GM18873 (cell line): ENCODE data around the gene MAPKAPK3.

Experiments used
- ATAC-seq: cut with Tn5 transposase; IDR thresholded peaks from one replicate; pipeline ENCODE4 v1.9.1; 2021; ENCODE audit warnings: mild to moderate bottlenecking, moderate library complexity, moderate number of reproducible peaks; ENCODE audit not compliant: unreplicated experiment, low FRiP score

MAPKAPK3 gene

DNA sequence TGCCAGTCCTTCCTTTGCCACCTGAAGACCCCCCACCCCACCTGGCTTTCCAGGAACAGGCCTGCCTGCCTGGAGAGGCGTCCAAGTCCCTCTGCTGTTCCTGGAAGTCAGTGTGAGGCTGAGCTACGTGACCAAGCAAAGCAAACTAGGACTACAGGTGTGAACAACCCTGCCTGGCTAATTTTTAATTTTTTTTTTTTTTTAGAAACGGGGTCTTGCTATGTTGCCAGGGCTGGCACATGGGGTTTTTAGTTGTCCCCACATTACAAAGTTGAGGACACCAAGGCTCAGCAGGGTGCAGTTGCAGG lies 30.2 kb upstream of the MAPKAPK3 start:
- ATAC-seq: no peak

DNA sequence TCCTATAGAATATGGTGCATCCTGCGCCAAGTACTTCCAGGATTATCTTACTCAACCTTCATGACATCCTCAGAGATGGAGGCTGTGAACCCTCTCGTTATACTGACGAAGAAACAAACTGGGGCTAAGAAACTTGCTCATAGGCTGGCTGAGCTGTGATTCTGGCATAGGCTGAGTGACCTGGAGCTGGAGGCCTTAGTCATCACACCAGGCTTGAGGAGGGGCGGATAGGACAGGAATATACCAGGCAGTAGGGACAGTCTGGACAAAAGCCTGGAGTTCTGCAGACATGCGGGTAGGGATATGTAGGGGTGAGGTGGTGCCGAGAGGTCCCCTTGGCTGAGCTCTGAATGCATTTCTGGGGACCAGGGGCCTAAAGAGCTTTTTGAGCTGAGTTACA lies 29.6 kb upstream of the MAPKAPK3 start:
- ATAC-seq: no peak

DNA sequence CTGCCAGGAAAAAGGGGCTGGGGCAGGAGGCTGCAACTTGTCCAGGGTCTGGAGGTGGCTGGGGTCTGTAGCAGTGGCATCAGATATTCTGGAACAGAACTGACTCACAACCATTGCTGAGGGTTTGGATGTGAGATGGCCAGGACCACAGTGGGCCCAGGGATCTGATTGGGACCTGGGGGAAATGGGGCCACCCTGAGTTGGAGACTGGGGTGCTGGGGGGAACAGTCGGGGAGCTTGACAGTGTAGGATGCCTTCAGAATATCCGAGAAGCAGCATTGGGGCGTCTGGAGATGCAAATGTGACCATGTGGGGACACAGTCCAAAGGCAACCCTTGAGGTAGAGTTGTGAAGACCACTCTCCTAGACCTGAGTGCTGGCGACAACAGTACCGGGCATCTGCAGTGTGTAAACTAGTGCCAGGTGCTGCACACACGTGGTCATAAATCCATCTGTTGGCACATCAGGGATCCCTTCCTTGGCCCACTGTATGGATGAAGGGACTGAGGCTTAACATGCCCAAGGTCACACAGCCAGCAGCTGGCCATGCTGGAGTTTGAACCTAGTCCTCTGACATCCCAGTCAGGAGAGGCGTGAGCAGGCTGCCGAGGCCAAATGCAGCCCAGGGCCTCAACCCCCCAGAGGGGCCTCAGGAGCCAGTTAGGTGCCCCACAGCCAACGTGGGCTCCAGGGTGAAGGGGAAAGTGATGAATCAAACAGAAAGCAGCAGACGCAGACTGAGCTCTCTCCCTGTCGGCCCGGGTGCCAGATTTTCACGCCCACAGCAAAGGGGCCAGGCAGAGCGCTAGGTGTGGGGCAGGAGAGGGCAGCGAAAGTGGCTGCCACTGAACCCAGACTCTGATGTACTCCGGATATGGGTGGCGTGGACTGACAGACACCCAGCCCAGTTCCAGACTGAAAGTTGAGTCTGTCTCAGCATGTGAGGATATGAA lies 28.9 kb upstream of the MAPKAPK3 start:
- no peak for ATAC-seq

GRCh38 chr3:50588759-50589433 lies 28.1 kb upstream of the MAPKAPK3 start:
- no peak for ATAC-seq

DNA sequence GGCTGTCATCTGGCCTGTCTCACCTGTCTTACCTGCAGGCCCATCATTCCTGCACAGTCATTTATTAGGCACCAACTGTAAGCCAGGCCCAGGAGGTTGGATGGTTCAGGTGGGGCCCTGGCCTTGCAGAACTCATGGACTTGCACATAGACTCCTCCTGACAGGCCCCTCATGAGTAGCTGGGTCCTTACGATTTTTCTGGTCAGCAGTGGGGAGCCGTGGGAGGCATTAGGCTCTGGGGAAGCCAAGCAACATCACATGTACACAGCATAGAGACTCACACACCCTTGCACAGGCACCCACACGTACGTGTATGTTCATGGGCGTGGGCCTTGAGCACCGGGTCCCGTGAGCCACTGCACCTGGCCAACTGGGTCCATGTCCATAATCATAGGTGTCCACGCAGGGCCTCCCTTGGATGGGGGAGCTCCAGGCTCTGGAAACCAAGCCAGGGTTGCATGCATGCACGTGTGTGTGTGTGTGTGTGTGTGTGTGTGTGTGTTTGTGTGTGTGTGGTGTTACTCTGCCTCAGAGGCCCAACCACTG lies 25.7 kb upstream of the MAPKAPK3 start:
- ATAC-seq: no peak

GRCh38 chr3:50592568-50592967 lies 24.4 kb upstream of the MAPKAPK3 start:
- no peak for ATAC-seq

- ATAC-seq: no peak
These were observed 22.6 kb upstream of the MAPKAPK3 start for GRCh38 chr3:50594253-50594785.

DNA sequence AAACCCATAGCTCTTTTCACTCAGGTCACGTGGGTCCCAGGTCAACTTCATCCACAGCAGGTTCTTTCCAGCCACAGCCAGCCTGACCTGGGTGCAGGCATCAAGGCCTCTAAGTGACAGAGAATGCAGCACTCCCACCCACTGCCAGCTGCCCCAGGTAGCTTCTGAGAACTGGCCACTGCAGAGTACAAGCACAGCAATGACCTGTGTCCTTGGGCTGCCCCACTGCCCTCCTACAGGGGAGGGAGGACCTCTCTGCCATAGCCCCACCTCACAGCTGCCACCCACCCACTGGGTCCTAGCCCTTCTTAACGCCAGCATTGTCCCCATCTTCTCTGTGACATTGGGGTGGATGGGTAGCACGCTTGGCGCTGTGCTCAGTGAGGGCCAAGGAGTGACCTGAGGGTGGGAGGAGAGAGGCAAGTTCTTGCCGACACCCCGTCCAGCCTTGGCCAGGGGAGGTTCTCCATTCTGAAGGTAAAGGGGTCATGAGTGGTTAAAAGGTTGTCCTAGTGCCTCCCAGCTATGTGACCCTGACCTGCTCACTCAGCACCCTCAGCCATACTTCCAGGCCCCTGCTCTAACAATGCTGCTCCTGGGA lies 17.7 kb upstream of the MAPKAPK3 start:
- no peak for ATAC-seq

- no peak for ATAC-seq
These were observed 17.2 kb upstream of the MAPKAPK3 start for GRCh38 chr3:50599716-50600118.

DNA sequence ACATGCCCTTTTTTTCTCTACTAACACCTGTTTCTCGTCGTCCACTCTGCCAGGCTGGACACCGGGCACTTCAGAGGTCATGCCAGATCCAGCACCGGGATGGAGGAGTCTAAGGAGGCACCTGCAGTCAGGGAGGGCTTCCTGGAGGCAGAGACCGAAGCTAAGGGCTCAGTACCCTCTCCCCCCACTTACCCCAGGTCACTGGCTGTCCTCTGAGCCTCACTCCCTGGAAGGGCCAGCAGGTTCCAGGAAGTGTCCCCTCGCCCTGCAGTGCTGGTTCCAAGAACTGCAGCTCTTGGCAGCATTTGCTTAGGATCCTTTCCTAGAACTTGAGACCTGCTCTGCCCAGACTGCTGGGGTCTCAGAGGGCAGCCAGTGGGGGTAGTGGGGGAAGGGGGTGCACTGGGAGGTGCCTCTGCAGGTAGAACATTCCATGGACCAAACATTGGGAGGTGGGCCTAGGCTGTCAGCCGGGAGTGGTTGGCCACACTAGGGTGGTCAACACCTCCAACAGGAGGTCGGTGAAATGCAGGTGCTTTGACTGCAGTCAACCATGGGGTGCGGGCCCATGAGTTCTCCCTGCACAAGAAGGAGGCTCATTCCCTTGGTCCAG lies 16.7 kb upstream of the MAPKAPK3 start:
- no peak for ATAC-seq

DNA sequence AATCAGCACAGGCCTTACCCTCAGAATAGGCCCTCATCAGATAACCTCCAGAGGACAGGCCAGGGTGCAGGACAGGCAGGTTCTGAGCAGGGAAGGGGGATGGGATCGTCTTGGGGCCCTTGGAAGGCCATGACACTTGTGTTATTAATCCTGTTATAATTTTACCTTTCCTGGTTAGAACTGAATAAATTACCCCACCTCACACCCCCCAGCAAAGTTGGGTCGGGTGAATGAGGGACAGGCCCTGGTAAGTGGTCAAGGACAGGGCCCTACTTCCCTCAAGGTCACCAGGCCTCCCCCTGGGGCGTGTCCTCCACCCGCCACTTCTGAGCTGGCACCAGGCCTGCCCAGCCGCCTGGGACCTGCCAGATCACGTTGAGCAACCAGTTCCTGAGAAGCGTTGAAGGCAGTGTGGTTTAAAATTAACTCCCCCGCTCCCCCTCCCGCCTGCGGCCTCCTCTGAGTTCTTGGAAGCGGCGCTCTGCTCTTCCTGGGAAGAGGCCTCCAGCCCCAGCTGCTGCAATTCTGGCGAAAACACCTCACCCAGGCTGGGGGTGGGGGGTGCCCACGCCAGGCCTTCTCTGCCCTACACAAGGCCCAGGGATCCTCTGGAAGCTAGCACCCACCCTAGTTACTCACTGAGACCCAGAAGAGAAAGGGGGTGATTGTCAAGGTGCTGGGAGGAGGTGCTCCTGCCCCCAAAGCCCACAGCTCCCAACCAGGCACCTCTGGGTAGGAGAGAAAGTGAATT lies 15.9 kb upstream of the MAPKAPK3 start:
- no peak for ATAC-seq

DNA sequence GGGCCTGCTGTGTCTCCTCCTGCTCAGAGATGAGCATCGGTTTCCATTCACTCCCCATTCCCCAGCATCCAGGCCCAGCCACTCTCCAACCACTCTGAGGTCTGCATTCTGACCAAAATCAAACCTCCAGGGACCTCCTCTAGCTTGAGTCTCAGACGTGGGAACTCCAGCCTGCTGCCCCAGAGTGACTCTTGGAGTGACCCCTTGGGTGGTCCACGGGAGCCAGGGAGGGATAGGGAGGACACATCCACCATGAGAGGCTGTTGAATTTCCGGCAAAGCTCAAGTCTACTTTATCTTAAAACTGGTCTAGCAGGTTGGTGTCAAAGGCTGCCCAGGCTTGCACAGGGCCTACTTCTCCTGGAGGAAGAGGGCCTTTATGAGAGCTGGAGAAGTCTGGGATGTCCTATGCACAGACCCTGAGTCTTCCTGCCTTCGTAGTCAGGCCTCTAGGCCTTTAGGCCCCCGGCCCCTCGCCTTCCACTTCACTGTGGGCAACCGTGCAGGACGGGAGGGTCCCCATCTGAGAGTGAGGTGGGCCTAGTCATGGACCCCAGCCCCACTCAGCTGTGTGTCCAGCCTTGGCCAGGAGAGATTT lies 14.3 kb upstream of the MAPKAPK3 start:
- ATAC-seq: no peak

DNA sequence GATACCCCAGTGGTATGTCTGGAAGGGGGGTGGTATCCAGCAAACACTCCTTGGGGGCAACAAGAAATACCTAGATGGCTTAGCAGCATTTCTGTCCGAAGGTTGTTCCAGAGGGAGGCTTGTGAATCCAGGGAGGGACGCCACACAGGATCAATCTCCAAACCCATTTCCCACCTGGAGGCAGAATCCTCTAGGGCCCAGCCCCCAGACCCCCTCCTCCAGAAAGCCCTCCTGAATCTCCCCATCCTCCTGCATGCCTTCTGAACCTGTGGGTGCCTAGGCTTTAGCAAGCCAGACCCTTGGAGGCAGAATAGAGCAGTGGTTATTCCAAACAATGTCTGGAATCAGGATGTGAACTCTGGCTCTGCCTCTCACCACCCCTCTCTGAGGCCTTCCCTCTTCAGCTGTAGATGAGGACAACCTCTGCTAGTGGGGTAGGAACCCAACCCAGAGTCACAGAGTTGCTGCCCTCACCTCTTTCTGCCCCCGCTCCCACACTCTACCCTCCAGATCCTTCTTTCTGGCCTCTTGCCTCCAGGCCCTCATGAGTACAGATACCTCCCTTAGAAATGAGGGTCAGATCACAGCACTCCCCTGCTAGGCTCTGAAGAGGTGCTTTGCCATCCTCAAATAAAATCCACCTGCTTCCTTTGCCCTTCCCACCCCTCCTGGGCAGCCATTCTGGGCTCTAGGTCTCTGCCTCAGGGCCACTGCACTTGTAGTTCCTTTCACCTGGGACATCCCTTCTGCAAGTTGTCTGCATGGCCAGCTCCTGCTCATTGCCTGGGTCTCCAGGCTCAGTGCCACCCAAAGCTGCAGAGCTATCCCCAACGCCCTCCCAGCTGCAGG lies 13.5 kb upstream of the MAPKAPK3 start:
- ATAC-seq: no peak

DNA sequence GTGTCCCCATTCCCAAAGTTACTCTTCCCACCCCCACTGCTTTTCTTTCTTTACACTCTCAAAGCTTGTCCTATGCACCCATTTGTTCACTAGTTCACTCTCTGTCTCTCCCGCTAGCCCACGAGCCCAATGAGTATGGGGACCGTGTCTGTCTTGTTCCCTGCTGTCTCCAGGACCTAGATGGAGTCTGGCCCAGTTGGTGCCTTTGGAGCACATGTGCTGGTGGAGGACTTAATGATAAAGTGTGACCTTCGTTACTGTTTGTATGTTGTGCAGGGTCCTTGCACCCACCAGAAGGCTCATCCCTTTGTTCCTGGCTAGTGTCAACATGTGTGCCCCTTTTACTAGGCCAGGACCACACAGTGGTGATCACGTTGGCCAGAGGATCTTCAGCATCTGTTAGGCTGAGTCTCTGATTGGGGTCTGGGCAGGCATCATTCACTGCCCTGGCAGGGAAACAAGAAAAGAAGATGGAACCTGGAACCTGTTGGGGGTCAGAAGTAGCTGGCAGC lies 12.8 kb upstream of the MAPKAPK3 start:
- ATAC-seq: no peak

GRCh38 chr3:50604628-50605588 lies 12.0 kb upstream of the MAPKAPK3 start:
- ATAC-seq: no peak

- no peak for ATAC-seq
These were observed 11.0 kb upstream of the MAPKAPK3 start for GRCh38 chr3:50605901-50606326.

- ATAC-seq: no peak
These were observed 10.4 kb upstream of the MAPKAPK3 start for GRCh38 chr3:50606596-50606995.
